GM12878 (cell line): ENCODE data around the gene GUCY1A2. TPM values are rescaled to one million over a fixed set of nuclear protein-coding genes. Genes with fewer than 3 reads are reported as not detected.

Source experiments
- ATAC-seq: fragments of 200-7000 bp; cut with Tn5 transposase; 3 replicates; pipeline ENCODE4 v1.9.1; 2020; ENCODE audit warnings: mild to moderate bottlenecking, moderate library complexity
- BruUV-seq: library from RNA; stranded (reverse); fragments of 400-500 nt; replicated peaks from 2 replicates; lab custom pipeline; 2021; lab: Mats Ljungman, UMichigan
- CTCF ChIA-PET: fragments of 300-600 bp; sonication (Branson Sonifier 250); formaldehyde crosslinking; extraction: SDS; loops from one replicate; lab custom pipeline; 2021; ENCODE audit warnings: inconsistent platforms; lab: Yijun Ruan, JAX
- POLR2A ChIA-PET: fragments of 350-600 bp; formaldehyde crosslinking; extraction: SDS; loops from one replicate; lab custom pipeline; 2021; ENCODE audit warnings: inconsistent platforms; lab: Charles Lee
- RAD21 ChIA-PET: fragments of 300-600 bp; sonication (Branson Sonifier 250); formaldehyde crosslinking; loops from one replicate; lab custom pipeline; 2023; ENCODE audit warnings: antibody characterized with exemption; ENCODE audit not compliant: unreplicated experiment; lab: Charles Lee
- SMC1A ChIA-PET: fragments of 300-600 bp; sonication (Branson Sonifier 250); formaldehyde crosslinking; loops from one replicate; lab custom pipeline; 2023; ENCODE audit not compliant: unreplicated experiment, uncharacterized antibody; lab: Charles Lee
- DNase-seq: peaks from one replicate; pipeline ENCODE4 v3.0.0-alpha.2; 2011; ENCODE audit warnings: low read depth, low spot score
- FAIRE-seq: peaks from 3 replicates; lab custom pipeline; 2011; peaks lifted over from hg19 to GRCh38; lab: Jason Lieb, UNC
- H2AFZ ChIP-seq: 2 replicates; pipeline ENCODE4 v1.6.0; 2011; ENCODE audit warnings: low read depth, low read length, control low read depth; ENCODE audit not compliant: control insufficient read depth
- H3K27ac ChIP-seq: 2 replicates; pipeline ENCODE4 v1.5.1; 2011; ENCODE audit warnings: control low read depth; ENCODE audit not compliant: control insufficient read depth, insufficient read depth
- H3K27me3 ChIP-seq, 2 experiments: replicated peaks in 1 of 2; 2 replicates each; pipeline versions ENCODE4 v1.6.0 to v1.6.1; 2011; ENCODE audit warnings: low read length in 1 of 2; ENCODE audit not compliant: control insufficient read depth in 2 of 2, insufficient read depth in 2 of 2
- H3K36me3 ChIP-seq, 2 experiments: 2 replicates each; pipeline ENCODE4 v1.5.1; 2011; ENCODE audit warnings: low read length in 1 of 2; ENCODE audit not compliant: control insufficient read depth in 2 of 2, insufficient read depth in 2 of 2
- H3K4me1 ChIP-seq: 2 replicates; pipeline ENCODE4 v1.6.1; 2011; ENCODE audit warnings: mild to moderate bottlenecking, low read length, moderate library complexity, mixed read lengths; ENCODE audit not compliant: control insufficient read depth, insufficient read depth
- H3K4me2 ChIP-seq: 2 replicates; pipeline ENCODE4 v1.6.0; 2011; ENCODE audit warnings: control low read depth; ENCODE audit not compliant: control insufficient read depth, insufficient read depth
- H3K4me3 ChIP-seq: fragments of 200-600 bp; sonication (generic); 2 replicates; pipeline ENCODE4 v1.5.1; 2016
- H3K79me2 ChIP-seq: 2 replicates; pipeline ENCODE4 v1.6.0; 2011; ENCODE audit warnings: low read length; ENCODE audit not compliant: control insufficient read depth, insufficient read depth
- H3K9ac ChIP-seq: 2 replicates; pipeline ENCODE4 v1.8.0; 2011; ENCODE audit warnings: low read length, control low read depth, mixed read lengths; ENCODE audit not compliant: control insufficient read depth, insufficient read depth
- H3K9me3 ChIP-seq: replicated peaks from 3 replicates; pipeline ENCODE4 v1.5.1; 2011; ENCODE audit warnings: mild to moderate bottlenecking, low read length; ENCODE audit not compliant: control insufficient read depth, insufficient read depth
- H4K20me1 ChIP-seq: 2 replicates; pipeline ENCODE4 v1.6.0; 2011; ENCODE audit not compliant: control insufficient read depth, insufficient read depth
- E2F8 ChIP-seq: fragments of 450-650 bp; IDR thresholded peaks from 2 replicates; pipeline ENCODE4 v1.6.1; 2018; ENCODE audit warnings: mild to moderate bottlenecking, low read depth, moderate library complexity; ENCODE audit not compliant: partially characterized antibody
- FOXK2 ChIP-seq: fragments of 450-650 bp; IDR thresholded peaks from 2 replicates; pipeline ENCODE4 v1.6.1; 2017; ENCODE audit warnings: mild to moderate bottlenecking, moderate library complexity
- HDAC6 ChIP-seq: fragments of 200-600 bp; sonication (generic); IDR thresholded peaks from one replicate; pipeline ENCODE4 v1.8.0; 2017; ENCODE audit warnings: antibody characterized with exemption; ENCODE audit not compliant: unreplicated experiment
- KLF5 ChIP-seq: fragments of 450-650 bp; IDR thresholded peaks from 2 replicates; pipeline ENCODE4 v1.6.1; 2014; ENCODE audit warnings: mild to moderate bottlenecking; ENCODE audit not compliant: partially characterized antibody
- MYB ChIP-seq: fragments of 150-350 bp; IDR thresholded peaks from 2 replicates; pipeline ENCODE4 v1.6.1; 2014; ENCODE audit warnings: mild to moderate bottlenecking, low read depth, low read length, borderline replicate concordance
- PKNOX1 ChIP-seq: fragments of 450-650 bp; IDR thresholded peaks from 2 replicates; pipeline ENCODE4 v1.6.1; 2016; ENCODE audit warnings: mild to moderate bottlenecking
- SKIL ChIP-seq: fragments of 450-650 bp; IDR thresholded peaks from 2 replicates; pipeline ENCODE4 v1.6.1; 2017; ENCODE audit warnings: mild to moderate bottlenecking, low read depth, inconsistent platforms; ENCODE audit not compliant: poor library complexity, severe bottlenecking
- SMAD1 ChIP-seq: fragments of 450-650 bp; IDR thresholded peaks from 2 replicates; pipeline ENCODE4 v1.6.1; 2018; ENCODE audit warnings: mild to moderate bottlenecking, low read depth; ENCODE audit not compliant: partially characterized antibody
- WRNIP1 ChIP-seq: IDR thresholded peaks from 2 replicates; pipeline ENCODE4 v1.6.1; 2011; ENCODE audit warnings: low read depth, low read length, improper control_type of control experiment, borderline replicate concordance
- WGBS: methylation state at CpG from one replicate; pipeline ENCODE4 v1.1.6; 2016; ENCODE audit warnings: low lambda C conversion rate; ENCODE audit not compliant: insufficient replicate concordance, insufficient coverage; ENCODE audit errors: missing lambda C conversion rate; 5-methylcytosine and 5-hydroxymethylcytosine counted together
- in situ Hi-C: fragments of 300-500 bp; cut with MboI; formaldehyde crosslinking; loops from 9 replicates; pipeline ENCODE4 v1.14.3; 2018; ENCODE audit warnings: mixed read lengths
- intact Hi-C: fragments of 100-400 bp; cut with micrococcal nuclease; formaldehyde crosslinking; loops from one replicate; pipeline ENCODE4 v1.14.2; 2022; ENCODE audit not compliant: unreplicated experiment
- polyA plus RNA-seq, 11 experiments: library from polyadenylated mRNA; depleted of rRNA in 4 of 11; unstranded in 6 of 11; stranded (reverse) in 5 of 11; fragments of >200 nt; fragmentation: Nextera tagmentation in 4 of 11; fragmentation: Illumina TruSeq in 1 of 11; extraction: Ambion mirVana in 4 of 11; extraction: Trizol in 1 of 11; gene quantifications; 1 replicate in 1 of 11; 2 replicates in 10 of 11; pipeline versions ENCODE4 v1.2.1 to v1.2.3, GENCODE V29; 2011 to 2016; ENCODE audit warnings: inconsistent platforms in 2 of 11, missing spikeins in 2 of 11, low read depth in 1 of 11
- total RNA-seq, 4 experiments: library from RNA; depleted of rRNA in 3 of 4; stranded (reverse); fragments of >200 nt in 3 of 4; fragmentation: Illumina TruSeq in 1 of 4; extraction: Trizol in 1 of 4; gene quantifications; 2 replicates each; pipeline versions ENCODE4 v1.2.1 to v1.2.3, GENCODE V29; 2013 to 2021

The GUCY1A2 gene
- total and polyA plus RNA-seq, 10 of the 15 experiments (the other 5 are each of a cell fraction or from before 2014, with no cell fraction given), result under 0.01 to 0.03 (median under 0.01) TPM; not detected in 4

GRCh38 chr11:106695506-106695905 lies 322.8 kb downstream of the GUCY1A2 start:
- POLR2A ChIA-PET, result no interaction called here
- CTCF ChIA-PET, result no interaction called here
- no peaks in the 10 kb centered on the region for H3K79me2 ChIP-seq
- no peaks in the 10 kb centered on the region for H3K9me3 ChIP-seq
- intact Hi-C loops, result no loop called here
- H3K9ac ChIP-seq, result no peak overlapping the region
- no peak for ATAC-seq
- H4K20me1 ChIP-seq, result no peaks in the 10 kb centered on the region
- H3K4me3 ChIP-seq, result no peak overlapping the region
- H3K4me1 ChIP-seq, result no peaks in the 10 kb centered on the region
- no TSS peak for BruUV-seq
- SMC1A ChIA-PET, result no interaction called here
- H3K27me3 ChIP-seq, result no peaks in the 10 kb centered on the region
- no peak overlapping the region for H2AFZ ChIP-seq
- WGBS, result 0% methylated on average over 2 of the region's 2 CpGs
- no peaks in the 10 kb centered on the region for H3K36me3 ChIP-seq
- TF ChIP-seq PKNOX1 (no peak), SKIL (no peak), KLF5 (no peak), HDAC6 (no peak), E2F8 (no peak), MYB (no peak), FOXK2 (no peak), SMAD1 (no peak), WRNIP1 (no peak)
- TF ChIP-seq, all 136 proteins: peak for 0
- Histone ChIP-seq H3K27ac (no peak overlapping the region), H3K4me2 (no peak overlapping the region)
- in situ Hi-C loops, result no loop called here
- DNase-seq (no peak), FAIRE-seq (no peak)
- RAD21 ChIA-PET, result no interaction called here
